Measurements from ENCODE around the gene DNAH17. TPM values are rescaled to one million over a fixed set of nuclear protein-coding genes. Genes with fewer than 3 reads are reported as not detected.

DNAH17 gene
- total and polyA plus RNA-seq, 2 of the 8 experiments (the other 6 are each of a cell fraction or from before 2014, with no cell fraction given), result 0.14 to 0.67 TPM

GRCh38 chr17:78475211-78475610 lies 102.0 kb downstream of the DNAH17 start:
- no peak overlapping the region for H4K5ac ChIP-seq (ENCODE audit: insufficient read length, low read depth, low read length)
- H2AK5ac ChIP-seq (ENCODE audit: low read depth, low read length), result no peak overlapping the region
- WGBS, 2 experiments (ENCODE audit: extremely low coverage in 1 of 2, insufficient coverage in 1 of 2, insufficient read length in 1 of 2, insufficient replicate concordance in 2 of 2, low coverage in 1 of 2, low lambda C conversion rate in 2 of 2, missing lambda C conversion rate in 1 of 2), result 94% methylated on average over 16 of the region's 16 CpGs; no CpG with 5 or more reads in 1 of the 2 experiments
- no peaks in the 10 kb centered on the region for H3K27me3 ChIP-seq (replicated peaks in 1 of 4; ENCODE audit: control insufficient read depth in 3 of 4, extremely low read depth in 1 of 4, insufficient read depth in 3 of 4, low read length in 3 of 4)
- no peak overlapping the region for H2AFZ ChIP-seq (ENCODE audit: low read length)
- no peaks in the 10 kb centered on the region for H3K9me3 ChIP-seq (ENCODE audit: insufficient read depth in 2 of 2, low read depth in 1 of 2, low read length in 1 of 2)
- peaks cover 13% of the 10 kb centered on the region for H3K23me2 ChIP-seq (ENCODE audit: low read depth, low read length)
- H3K36me3 ChIP-seq (ENCODE audit: control insufficient read depth in 2 of 4, insufficient read depth in 4 of 4, low read length in 3 of 4), result no peaks in the 10 kb centered on the region
- H3K79me1 ChIP-seq (ENCODE audit: low read depth, low read length), result no peaks in the 10 kb centered on the region
- no peaks in the 10 kb centered on the region for H3K4me1 ChIP-seq (replicated peaks in 1 of 4; ENCODE audit: control insufficient read depth in 3 of 4, insufficient read depth in 4 of 4, low read length in 3 of 4)
- H3K9ac ChIP-seq (replicated peaks in 1 of 4; ENCODE audit: extremely low read depth in 1 of 4, low read depth in 3 of 4, low read length in 3 of 4), result no peak overlapping the region
- H2BK15ac ChIP-seq (ENCODE audit: low read length), result peak overlapping the region; percentile 61; the same call in 1 of the 2 replicates
- no peak overlapping the region for H3K4me2 ChIP-seq (ENCODE audit: insufficient read depth in 1 of 2, low read depth in 2 of 2, low read length in 2 of 2)
- no peak overlapping the region for H2BK5ac ChIP-seq (ENCODE audit: low read depth, low read length)
- H3K79me2 ChIP-seq (ENCODE audit: control insufficient read depth in 1 of 2, insufficient read depth in 2 of 2, low read length in 2 of 2), result no peaks in the 10 kb centered on the region
- H2BK120ac ChIP-seq (replicated peaks; ENCODE audit: low read depth, low read length), result no peak overlapping the region
- no peak overlapping the region for H3K23ac ChIP-seq (ENCODE audit: insufficient read length)
- H3K18ac ChIP-seq (ENCODE audit: extremely low read depth, low read length), result no peak overlapping the region
- H3K56ac ChIP-seq (replicated peaks; ENCODE audit: insufficient read length, low read depth, low read length), result no peak overlapping the region
- ChIA-PET CTCF (ENCODE audit: partially characterized antibody) (interaction anchor here (1.4 kb wide), 1 partner anchor 29 kb away, joined by 5 read pairs; no protein-coding TSS in a partner anchor), POLR2A (ENCODE audit: partially characterized antibody) (no interaction called here)
- H4K91ac ChIP-seq (replicated peaks; ENCODE audit: insufficient read length, low read length), result no peak overlapping the region
- no peak overlapping the region for H3K27ac ChIP-seq (ENCODE audit: low read depth, low read length)
- no peak overlapping the region for H3K14ac ChIP-seq (ENCODE audit: insufficient read length)
- H4K20me1 ChIP-seq (replicated peaks in 1 of 2; ENCODE audit: control insufficient read depth in 1 of 2, insufficient read depth in 2 of 2, low read length in 2 of 2), result peaks cover 0 to 11% of the 10 kb centered on the region in 2 experiments
- H3K4ac ChIP-seq (replicated peaks; ENCODE audit: insufficient read length, low read depth, low read length), result peak overlapping the region; percentile 37
- no peak for DNase-seq (ENCODE audit: low read depth in 1 of 2, low spot score in 2 of 2)
- no peak for FAIRE-seq
- H2BK20ac ChIP-seq (ENCODE audit: low read length), result no peak overlapping the region
- H2BK12ac ChIP-seq (ENCODE audit: low read depth, low read length), result no peak overlapping the region
- H4K8ac ChIP-seq (ENCODE audit: extremely low read depth, insufficient read depth, low read length), result no peak overlapping the region
- H3K4me3 ChIP-seq (ENCODE audit: extremely low read depth in 1 of 4, insufficient read depth in 2 of 4, low read depth in 3 of 4, low read length in 4 of 4), result no peak overlapping the region
- TF ChIP-seq JUN (IDR thresholded peaks at IDR 0.05; ENCODE audit: low read depth, low read length) (no peak), PHF8 (conservative IDR thresholded peaks at IDR 0.05; ENCODE audit: low read depth, low read length) (no peak), NRF1 (IDR thresholded peaks at IDR 0.05; ENCODE audit: low read depth, low read length) (no peak), CHD2 (IDR thresholded peaks at IDR 0.05; ENCODE audit: low read length) (no peak), JUND (IDR thresholded peaks at IDR 0.05; ENCODE audit: low read length) (no peak), USF2 (IDR thresholded peaks at IDR 0.05; ENCODE audit: low read length) (no peak), EGR1 (IDR thresholded peaks at IDR 0.05; ENCODE audit: borderline replicate concordance, low read depth, low read length) (no peak), EP300 (IDR thresholded peaks at IDR 0.05; ENCODE audit: borderline replicate concordance in 1 of 2, low read depth in 2 of 2, low read length in 2 of 2) (no peak), SIRT6 (IDR thresholded peaks at IDR 0.05; ENCODE audit: low read length) (no peak), GTF2F1 (IDR thresholded peaks at IDR 0.05; ENCODE audit: borderline replicate concordance, low read depth, low read length) (no peak), NANOG (IDR thresholded peaks at IDR 0.05; ENCODE audit: insufficient read depth, low read depth, low read length, poor library complexity, severe bottlenecking) (no peak), SUZ12 (IDR thresholded peaks at IDR 0.05; ENCODE audit: low read length) (no peak), TEAD4 (IDR thresholded peaks at IDR 0.05; ENCODE audit: low read depth, low read length) (no peak), CBX8 (IDR thresholded peaks at IDR 0.05; ENCODE audit: borderline replicate concordance, low read depth, low read length) (no peak)
